ENCODE results near the gene CDON. TPM values are rescaled to one million over a fixed set of nuclear protein-coding genes. Genes with fewer than 3 reads are reported as not detected.
A peak's percentile ranks its signal among the peaks of the same experiment; 100 is the strongest.

Gene CDON
- total RNA-seq, 1 donor from 2014 or later, result 19.9 TPM

- TF ChIP-seq CTCF (IDR thresholded peaks at IDR 0.05), result no peak
- Mint-ChIP-seq H3K9me3 (ENCODE audit: low read depth) (no peaks in the 10 kb centered on the region), H3K4me3 (ENCODE audit: unreplicated experiment) (no peak overlapping the region), H3K36me3 (ENCODE audit: low read depth) (peaks cover 1% of the 10 kb centered on the region), H3K27ac (ENCODE audit: unreplicated experiment) (no peak overlapping the region), H3K4me1 (ENCODE audit: low read depth) (peaks cover 28% of the 10 kb centered on the region), H3K27me3 (ENCODE audit: low read depth) (no peaks in the 10 kb centered on the region)
- no peak for DNase-seq (ENCODE audit: low spot score)
Observed at GRCh38 chr11:125979511-125979910, 83.2 kb downstream of the CDON start.

GRCh38 chr11:125978778-125979407 lies 83.8 kb downstream of the CDON start:
- Mint-ChIP-seq H3K4me3 (ENCODE audit: unreplicated experiment) (no peak overlapping the region), H3K27me3 (ENCODE audit: low read depth) (no peaks in the 10 kb centered on the region), H3K4me1 (ENCODE audit: low read depth) (peaks cover 23% of the 10 kb centered on the region), H3K27ac (ENCODE audit: unreplicated experiment) (peak overlapping the region; percentile 42), H3K9me3 (ENCODE audit: low read depth) (no peaks in the 10 kb centered on the region), H3K36me3 (ENCODE audit: low read depth) (peaks cover 1% of the 10 kb centered on the region)
- no peak for TF ChIP-seq CTCF (IDR thresholded peaks at IDR 0.05)
- DNase-seq (ENCODE audit: low spot score), result no peak

- peaks cover 1% of the 10 kb centered on the region for H3K36me3 Mint-ChIP-seq (ENCODE audit: low read depth)
- H3K27me3 Mint-ChIP-seq (ENCODE audit: low read depth), result no peaks in the 10 kb centered on the region
- H3K4me1 Mint-ChIP-seq (ENCODE audit: low read depth), result peaks cover 20% of the 10 kb centered on the region
- no peaks in the 10 kb centered on the region for H3K9me3 Mint-ChIP-seq (ENCODE audit: low read depth)
- peak overlapping the region; percentile 78 for H3K27ac Mint-ChIP-seq (ENCODE audit: unreplicated experiment)
- DNase-seq (ENCODE audit: low spot score), result no peak
- no peak overlapping the region for H3K4me3 Mint-ChIP-seq (ENCODE audit: unreplicated experiment)
- no peak for TF ChIP-seq CTCF (IDR thresholded peaks at IDR 0.05)
Observed at GRCh38 chr11:125978181-125978716, 84.4 kb downstream of the CDON start.

GRCh38 chr11:125977333-125977732 lies 85.3 kb downstream of the CDON start:
- Mint-ChIP-seq H3K27me3 (ENCODE audit: low read depth) (no peaks in the 10 kb centered on the region), H3K4me1 (ENCODE audit: low read depth) (peaks cover 20% of the 10 kb centered on the region)
- no peak for DNase-seq (ENCODE audit: low spot score)

GRCh38 chr11:125976156-125976555 lies 86.5 kb downstream of the CDON start:
- no peak for TF ChIP-seq CTCF (IDR thresholded peaks at IDR 0.05)
- Mint-ChIP-seq H3K4me3 (ENCODE audit: unreplicated experiment) (no peak overlapping the region), H3K4me1 (ENCODE audit: low read depth) (peaks cover 20% of the 10 kb centered on the region), H3K9me3 (ENCODE audit: low read depth) (no peaks in the 10 kb centered on the region), H3K27ac (ENCODE audit: unreplicated experiment) (no peak overlapping the region), H3K27me3 (ENCODE audit: low read depth) (no peaks in the 10 kb centered on the region), H3K36me3 (ENCODE audit: low read depth) (peaks cover 3% of the 10 kb centered on the region)
- no peak for DNase-seq (ENCODE audit: low spot score)

More at GRCh38 chr11:125977333-125977732, 85.3 kb downstream of the CDON start:
- H3K9me3 Mint-ChIP-seq (ENCODE audit: low read depth), result no peaks in the 10 kb centered on the region
- no peak overlapping the region for H3K4me3 Mint-ChIP-seq (ENCODE audit: unreplicated experiment)
- no peak for TF ChIP-seq CTCF (IDR thresholded peaks at IDR 0.05)
- no peak overlapping the region for H3K27ac Mint-ChIP-seq (ENCODE audit: unreplicated experiment)
- H3K36me3 Mint-ChIP-seq (ENCODE audit: low read depth), result peaks cover 3% of the 10 kb centered on the region
